AG04450 (cell line): ENCODE data around the gene MAD1L1. TPM values are rescaled to one million over a fixed set of nuclear protein-coding genes. Genes with fewer than 3 reads are reported as not detected.

ENCODE experiments used
- CTCF ChIA-PET: fragments of 300-600, 350-600 bp; formaldehyde crosslinking; extraction: SDS; loops from one replicate; lab custom pipeline; 2022; ENCODE audit warnings: antibody characterized with exemption, inconsistent platforms; lab: Charles Lee
- POLR2A ChIA-PET: fragments of 350-600 bp; formaldehyde crosslinking; extraction: SDS; loops from one replicate; lab custom pipeline; 2021; ENCODE audit warnings: antibody characterized with exemption, inconsistent platforms; lab: Yijun Ruan, JAX
- DNase-seq: peaks from one replicate; pipeline ENCODE4 v3.0.0-alpha.2; 2011; ENCODE audit warnings: low read depth, low spot score
- H3K27ac ChIP-seq: one replicate; pipeline ENCODE4 v1.5.1; 2012; ENCODE audit warnings: low read depth, low read length, control low read depth
- H3K27me3 ChIP-seq: one replicate; pipeline ENCODE4 v1.6.0; 2012; ENCODE audit warnings: low read length; ENCODE audit not compliant: control insufficient read depth, insufficient read depth
- H3K4me3 ChIP-seq: 2 replicates; pipeline ENCODE4 v1.5.1; 2011; ENCODE audit warnings: mild to moderate bottlenecking, low read depth, low read length, control low read depth
- H3K9me3 ChIP-seq: 2 replicates; pipeline ENCODE4 v1.5.1; 2012; ENCODE audit warnings: low read length; ENCODE audit not compliant: control insufficient read depth, insufficient read depth
- polyA plus RNA-seq: library from polyadenylated mRNA; depleted of rRNA; stranded (reverse); fragments of >200 nt; gene quantifications from 2 replicates; pipeline ENCODE4 v1.2.3, GENCODE V29; 2011
- TF ChIP-seq, protein P1 (sequence below): IDR thresholded peaks from 2 replicates; pipeline ENCODE4 v1.5.1; 2011; ENCODE audit warnings: low read depth, low read length, control low read depth, inconsistent platforms

MAD1L1 gene
- polyA plus RNA-seq, 1 experiment: 11.9 TPM

DNA sequence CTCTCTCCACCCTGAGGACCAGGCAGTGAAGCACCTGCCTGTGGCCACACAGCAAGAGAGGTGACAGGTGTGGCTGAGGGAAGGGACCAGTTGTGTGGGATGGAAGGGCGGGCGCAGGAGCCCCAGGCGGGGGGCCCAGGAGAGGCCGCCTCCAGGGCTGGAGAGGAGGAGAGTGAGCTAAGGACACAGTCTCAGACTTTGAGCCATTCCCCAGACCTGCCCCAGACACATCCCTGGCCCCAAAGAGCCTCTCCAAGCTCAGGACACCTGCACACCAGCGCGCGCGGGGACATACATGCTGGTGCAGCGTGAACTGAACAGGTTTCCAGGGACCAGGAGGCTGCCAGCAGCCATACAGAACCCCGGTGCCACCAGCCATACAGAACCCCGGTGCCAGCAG lies 237.3 kb downstream of the MAD1L1 start:
- POLR2A ChIA-PET: no interaction called here
- Histone ChIP-seq H3K9me3 (no peaks in the 10 kb centered on the region), H3K4me3 (no peak overlapping the region), H3K27ac (no peak overlapping the region), H3K27me3 (no peaks in the 10 kb centered on the region)
- DNase-seq: no peak
- CTCF ChIA-PET: no interaction called here
- TF ChIP-seq, protein P1, sequence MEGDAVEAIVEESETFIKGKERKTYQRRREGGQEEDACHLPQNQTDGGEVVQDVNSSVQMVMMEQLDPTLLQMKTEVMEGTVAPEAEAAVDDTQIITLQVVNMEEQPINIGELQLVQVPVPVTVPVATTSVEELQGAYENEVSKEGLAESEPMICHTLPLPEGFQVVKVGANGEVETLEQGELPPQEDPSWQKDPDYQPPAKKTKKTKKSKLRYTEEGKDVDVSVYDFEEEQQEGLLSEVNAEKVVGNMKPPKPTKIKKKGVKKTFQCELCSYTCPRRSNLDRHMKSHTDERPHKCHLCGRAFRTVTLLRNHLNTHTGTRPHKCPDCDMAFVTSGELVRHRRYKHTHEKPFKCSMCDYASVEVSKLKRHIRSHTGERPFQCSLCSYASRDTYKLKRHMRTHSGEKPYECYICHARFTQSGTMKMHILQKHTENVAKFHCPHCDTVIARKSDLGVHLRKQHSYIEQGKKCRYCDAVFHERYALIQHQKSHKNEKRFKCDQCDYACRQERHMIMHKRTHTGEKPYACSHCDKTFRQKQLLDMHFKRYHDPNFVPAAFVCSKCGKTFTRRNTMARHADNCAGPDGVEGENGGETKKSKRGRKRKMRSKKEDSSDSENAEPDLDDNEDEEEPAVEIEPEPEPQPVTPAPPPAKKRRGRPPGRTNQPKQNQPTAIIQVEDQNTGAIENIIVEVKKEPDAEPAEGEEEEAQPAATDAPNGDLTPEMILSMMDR: no peak

- Histone ChIP-seq H3K4me3 (no peak overlapping the region), H3K9me3 (no peaks in the 10 kb centered on the region), H3K27ac (no peak overlapping the region), H3K27me3 (no peaks in the 10 kb centered on the region)
- CTCF ChIA-PET: no interaction called here
- DNase-seq: no peak
- TF ChIP-seq, protein P1: no peak
- POLR2A ChIA-PET: no interaction called here
These were observed 237.8 kb downstream of the MAD1L1 start for GRCh38 chr7:1994931-1995330.

- H3K4me3 ChIP-seq: no peak overlapping the region
- H3K27ac ChIP-seq: no peak overlapping the region
- DNase-seq: no peak
- POLR2A ChIA-PET: interaction anchor here (0.5 kb wide), 1 partner anchor 66 kb away, joined by 4 read pairs; no protein-coding TSS in a partner anchor
- CTCF ChIA-PET: no interaction called here
- TF ChIP-seq, protein P1: no peak
- no peaks in the 10 kb centered on the region for H3K27me3 ChIP-seq
- H3K9me3 ChIP-seq: no peaks in the 10 kb centered on the region; the same call in 1 of the 2 replicates
These were observed 238.7 kb downstream of the MAD1L1 start for GRCh38 chr7:1993776-1994740.

- H3K9me3 ChIP-seq: no peaks in the 10 kb centered on the region; the same call in 1 of the 2 replicates
- TF ChIP-seq, protein P1: no peak
- CTCF ChIA-PET: no interaction called here
- POLR2A ChIA-PET: no interaction called here
- no peak for DNase-seq
- H3K27ac ChIP-seq: no peak overlapping the region
- no peak overlapping the region for H3K4me3 ChIP-seq
- no peaks in the 10 kb centered on the region for H3K27me3 ChIP-seq
These were observed 239.6 kb downstream of the MAD1L1 start for GRCh38 chr7:1993031-1993695.

DNA sequence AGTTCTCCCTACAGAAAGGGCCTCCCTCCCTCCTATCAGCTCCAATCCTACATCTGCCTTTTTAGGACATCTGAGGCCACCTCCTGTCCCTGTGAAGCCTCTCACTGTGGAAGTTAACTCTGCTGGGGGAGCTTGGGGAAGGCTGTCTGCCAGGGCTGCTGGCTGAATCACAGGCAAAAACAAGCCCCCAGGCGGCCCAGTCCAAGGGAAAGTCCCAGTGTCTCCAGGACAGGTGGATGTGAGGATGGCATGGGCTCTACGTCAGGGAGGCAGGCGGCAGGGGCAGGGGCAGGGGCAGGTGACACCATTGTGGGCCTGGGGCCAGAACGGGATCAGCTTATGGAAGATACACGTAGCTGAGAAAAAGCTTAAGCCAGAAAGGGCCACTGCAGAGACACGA lies 240.2 kb downstream of the MAD1L1 start:
- H3K9me3 ChIP-seq: no peaks in the 10 kb centered on the region; the same call in 1 of the 2 replicates
- TF ChIP-seq, protein P1: no peak
- no peaks in the 10 kb centered on the region for H3K27me3 ChIP-seq
- no peak overlapping the region for H3K27ac ChIP-seq
- H3K4me3 ChIP-seq: no peak overlapping the region
- DNase-seq: no peak
- ChIA-PET CTCF (no interaction called here), POLR2A (no interaction called here)
